HG03025 (cell line): ENCODE results near the gene ADORA1.

Experiments used
- ATAC-seq: cut with Tn5 transposase; IDR thresholded peaks from one replicate; pipeline ENCODE4 v1.9.1; 2021; ENCODE audit warnings: mild to moderate bottlenecking, moderate library complexity; ENCODE audit not compliant: unreplicated experiment, low FRiP score

ADORA1 gene

DNA sequence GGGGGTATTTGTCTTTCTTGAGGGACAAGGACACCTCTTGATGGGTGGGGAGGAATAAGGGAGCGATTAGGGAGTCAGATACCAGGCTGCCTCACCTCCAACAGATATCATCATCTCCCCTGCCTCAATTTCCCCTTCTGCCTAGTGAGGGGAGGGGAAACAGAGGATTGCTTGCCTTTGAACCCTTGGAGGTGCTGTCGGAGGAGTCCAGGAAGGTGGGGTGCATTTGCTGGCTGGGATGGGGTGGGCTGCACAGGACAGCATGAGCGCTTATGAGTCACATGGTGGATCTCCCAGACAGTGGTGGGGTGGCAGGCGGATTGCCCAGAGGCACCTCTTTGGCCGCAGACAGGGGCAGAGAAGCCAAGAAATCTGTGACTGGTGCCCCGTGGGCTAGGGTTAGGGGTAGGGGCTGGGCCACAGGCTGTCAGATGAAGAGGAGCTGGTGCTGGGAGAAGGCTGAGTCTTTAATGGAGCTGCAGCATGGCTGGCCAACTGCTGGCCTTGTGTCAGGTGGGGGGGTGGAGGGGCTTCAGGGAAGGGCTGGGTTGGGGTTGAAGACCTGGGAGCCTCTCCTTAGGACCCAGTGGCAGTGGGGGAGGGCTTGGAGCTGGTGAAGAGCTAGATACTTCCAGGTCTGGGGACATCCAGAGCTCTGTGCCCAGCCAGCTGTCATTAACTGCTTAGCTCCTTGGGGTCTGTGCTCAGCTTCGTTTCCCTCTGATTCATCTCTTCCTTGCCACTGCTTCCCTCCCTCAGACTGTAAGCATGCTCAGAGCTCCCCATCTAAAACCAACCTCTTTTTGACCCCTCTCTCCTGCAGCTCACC is 7.0 kb upstream of the ADORA1 start:
- ATAC-seq, result no peak

DNA sequence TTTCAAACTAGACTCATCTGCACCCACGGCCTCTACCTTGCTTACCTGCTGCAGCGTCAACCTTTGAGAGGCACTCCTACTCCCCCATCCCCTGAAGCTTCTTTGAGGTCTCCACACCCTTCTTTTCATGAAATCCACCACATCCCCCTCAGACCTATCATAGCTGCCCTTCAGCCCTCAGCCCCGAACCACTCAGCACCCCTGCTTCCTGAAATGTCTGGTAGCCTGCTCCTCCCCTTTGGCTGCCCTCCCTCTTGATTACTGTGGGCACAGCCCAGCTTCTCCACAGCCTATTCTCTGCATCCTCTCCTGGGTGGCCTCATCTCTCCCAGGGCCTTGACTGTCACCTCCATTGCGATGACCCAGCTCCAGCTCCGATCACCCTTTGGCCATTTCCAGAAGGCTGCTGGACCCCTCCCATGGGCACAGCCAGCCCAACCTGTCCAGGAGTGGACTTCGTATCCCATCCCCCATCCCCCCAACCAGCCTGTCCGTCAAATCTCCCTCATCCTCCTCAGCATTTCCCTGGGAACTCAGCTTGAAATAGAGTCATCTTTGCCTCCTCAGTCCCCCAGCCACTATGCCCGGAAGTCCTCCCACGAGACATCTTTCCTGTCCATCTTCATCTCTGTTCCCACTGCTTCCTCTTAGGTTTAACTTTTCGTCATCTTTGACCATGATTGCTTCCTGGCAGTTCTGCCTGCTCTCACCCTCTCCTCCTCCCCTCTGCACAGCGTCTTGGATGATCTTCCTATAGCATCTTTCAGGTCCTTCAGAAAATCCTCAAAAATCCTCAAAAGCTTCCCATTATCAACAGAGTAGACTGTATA is 6.1 kb upstream of the ADORA1 start:
- no peak for ATAC-seq

DNA sequence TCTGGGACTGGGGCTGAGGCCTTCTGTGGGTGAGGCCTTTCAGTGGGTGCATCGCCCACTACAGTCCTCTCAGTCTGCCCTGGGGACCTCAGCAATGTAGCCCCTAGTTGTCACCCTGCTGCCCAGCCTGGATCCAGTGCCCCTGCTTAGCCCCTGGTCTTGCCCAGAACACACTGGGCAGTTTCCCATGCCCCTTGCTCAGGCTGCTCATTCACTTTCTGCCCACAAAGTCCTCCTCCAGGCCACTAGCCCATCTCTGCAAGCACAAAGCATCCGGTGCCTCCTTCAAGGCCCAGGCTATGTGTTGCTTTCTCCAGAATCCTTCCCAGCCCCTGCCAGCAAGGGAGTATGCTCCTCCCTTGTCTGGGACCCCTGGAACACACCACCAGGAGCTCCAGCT is 5.4 kb upstream of the ADORA1 start:
- ATAC-seq, result no peak

DNA sequence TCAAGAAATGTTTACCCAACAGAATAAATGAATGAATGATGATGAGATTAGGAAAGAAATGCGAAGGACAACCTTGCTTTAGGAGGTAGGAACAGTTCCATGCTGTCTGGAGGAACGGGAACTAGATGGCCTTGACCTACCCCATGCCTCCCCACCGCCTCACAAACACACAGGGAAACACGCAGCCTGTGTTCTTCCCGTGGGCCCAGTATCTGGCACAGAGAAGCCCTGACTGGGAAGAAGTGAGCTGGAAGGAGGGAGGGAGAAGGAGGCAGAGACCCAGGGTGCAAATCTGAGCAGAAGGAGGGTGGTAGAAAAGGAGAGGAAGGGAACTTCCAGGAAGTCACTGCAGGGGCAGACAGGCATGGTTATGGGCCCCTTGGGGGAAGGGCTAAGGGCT is 3.5 kb upstream of the ADORA1 start:
- no peak for ATAC-seq

DNA sequence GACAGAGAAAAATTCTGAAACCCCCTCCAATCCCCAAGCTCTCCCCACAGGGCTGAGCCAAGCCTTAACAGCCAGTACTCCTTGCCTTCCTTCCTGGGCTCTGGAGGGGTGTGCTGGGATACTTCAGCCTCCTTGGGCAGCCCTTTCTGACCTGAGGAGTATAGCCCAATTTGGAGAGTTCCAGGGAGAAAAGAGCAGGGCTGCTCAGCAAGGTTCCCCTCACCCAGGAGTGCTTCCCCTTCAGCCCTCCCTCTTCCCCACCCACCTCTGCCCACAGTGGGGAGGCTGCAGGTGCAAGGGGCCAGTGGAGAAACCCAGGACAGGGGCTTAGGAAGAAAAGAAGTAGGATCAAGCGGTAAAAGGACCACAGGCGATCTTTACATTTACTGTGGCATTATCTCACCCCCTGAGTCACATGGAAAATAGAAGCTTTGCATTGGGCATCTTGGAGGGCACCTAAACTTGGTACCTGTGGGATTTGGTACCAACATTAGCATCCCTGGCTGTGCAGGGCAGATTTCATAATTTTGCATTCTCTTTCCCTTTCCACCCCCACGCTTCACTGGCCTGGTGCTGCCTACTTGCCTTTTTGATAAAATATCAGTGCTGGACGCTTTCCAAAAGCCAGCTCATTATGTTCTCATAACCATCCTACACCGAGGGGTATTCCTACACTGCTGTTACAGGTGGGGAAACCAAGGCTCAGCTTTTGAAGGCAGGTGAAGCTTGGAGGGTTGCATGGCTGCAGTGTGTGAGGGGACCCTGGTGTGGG is 2.8 kb upstream of the ADORA1 start:
- no peak for ATAC-seq

DNA sequence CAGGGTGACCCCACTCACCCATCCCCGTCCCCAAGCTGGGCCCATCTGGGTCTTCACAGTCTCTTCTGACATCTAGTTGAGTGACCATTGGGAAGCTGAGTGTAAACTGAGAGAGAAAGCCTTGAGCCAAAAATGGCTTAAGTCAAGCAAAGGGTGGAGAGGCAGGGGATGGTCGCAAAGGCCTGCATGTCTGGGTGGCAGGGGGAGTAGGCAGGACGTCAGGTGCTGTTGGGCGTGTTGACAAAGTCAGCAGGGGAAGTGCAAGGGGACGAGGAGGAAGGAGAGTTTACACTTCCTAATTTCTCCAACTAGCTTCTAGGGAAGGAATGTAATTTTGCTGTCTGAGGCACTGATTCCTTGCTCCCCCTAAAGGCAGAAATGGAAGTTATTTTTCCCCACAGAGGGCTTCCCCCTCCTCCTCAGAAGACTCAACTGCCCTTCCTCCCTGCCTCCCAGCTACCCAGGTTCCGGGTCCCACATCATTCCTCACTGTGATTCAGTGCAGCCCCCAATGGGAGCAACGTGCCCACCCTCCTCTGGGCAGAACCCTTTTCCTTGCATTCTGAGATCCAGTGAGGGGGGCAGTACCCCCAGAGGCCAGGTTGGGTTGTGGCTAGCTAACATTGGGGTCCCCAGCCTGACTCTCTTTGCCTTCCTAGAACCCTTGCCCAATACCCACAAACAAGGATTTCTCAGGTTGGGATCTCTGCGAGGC is 1.2 kb upstream of the ADORA1 start:
- no peak for ATAC-seq

DNA sequence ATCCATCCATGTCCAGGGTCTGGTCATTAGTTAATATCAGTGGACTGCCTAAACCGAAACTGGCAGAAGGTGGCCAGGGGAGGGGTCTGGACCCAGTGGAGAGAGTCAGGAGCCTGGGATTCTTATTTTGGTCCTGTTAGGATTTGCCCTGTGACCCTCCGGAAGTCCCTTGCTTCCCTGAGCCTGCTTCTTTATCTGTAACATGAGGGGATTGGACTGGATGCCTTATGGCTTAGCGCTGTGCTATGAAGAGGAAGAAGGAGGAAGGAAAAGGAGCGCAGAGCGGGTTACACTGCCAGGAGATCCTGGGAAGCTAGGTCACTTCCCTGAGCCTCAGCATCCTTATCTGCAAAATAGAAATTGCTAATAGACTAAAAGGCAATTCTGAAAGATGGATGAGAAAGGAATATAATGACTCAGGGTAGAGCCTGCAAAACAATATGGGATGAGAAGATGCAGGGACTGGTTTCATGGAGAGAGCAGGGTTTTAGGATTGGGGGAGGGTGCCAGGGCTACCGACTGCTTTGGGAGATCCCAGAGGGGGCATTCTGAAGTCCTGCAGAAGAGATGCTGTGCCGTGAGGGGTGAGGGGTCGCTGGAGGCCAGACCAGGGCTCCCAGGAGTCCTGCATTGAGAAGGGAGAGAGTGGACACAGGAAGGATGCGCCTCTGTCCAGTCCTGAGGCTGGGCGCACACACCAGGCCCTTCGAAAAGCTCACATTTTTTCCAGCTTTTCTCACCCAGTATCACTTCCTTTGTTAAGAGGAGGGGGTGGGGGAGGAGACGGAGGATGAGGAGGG is 460 bp upstream of the ADORA1 start:
- no peak for ATAC-seq

DNA sequence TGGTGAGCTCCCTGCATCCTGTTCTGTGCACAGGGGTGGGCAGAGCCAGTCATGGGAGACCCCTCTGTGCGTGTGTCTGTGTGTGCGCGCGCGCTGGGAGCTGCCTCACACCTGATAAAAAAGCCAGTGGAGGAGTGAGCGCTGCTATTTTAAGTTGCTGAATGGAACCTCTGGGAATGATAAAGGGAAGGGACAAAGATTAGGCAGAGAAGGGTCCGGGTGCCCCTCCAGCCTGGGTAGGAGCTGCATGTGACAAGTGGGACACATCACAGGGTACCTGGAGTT is 847 bp downstream of the ADORA1 start:
- ATAC-seq, result no peak

DNA sequence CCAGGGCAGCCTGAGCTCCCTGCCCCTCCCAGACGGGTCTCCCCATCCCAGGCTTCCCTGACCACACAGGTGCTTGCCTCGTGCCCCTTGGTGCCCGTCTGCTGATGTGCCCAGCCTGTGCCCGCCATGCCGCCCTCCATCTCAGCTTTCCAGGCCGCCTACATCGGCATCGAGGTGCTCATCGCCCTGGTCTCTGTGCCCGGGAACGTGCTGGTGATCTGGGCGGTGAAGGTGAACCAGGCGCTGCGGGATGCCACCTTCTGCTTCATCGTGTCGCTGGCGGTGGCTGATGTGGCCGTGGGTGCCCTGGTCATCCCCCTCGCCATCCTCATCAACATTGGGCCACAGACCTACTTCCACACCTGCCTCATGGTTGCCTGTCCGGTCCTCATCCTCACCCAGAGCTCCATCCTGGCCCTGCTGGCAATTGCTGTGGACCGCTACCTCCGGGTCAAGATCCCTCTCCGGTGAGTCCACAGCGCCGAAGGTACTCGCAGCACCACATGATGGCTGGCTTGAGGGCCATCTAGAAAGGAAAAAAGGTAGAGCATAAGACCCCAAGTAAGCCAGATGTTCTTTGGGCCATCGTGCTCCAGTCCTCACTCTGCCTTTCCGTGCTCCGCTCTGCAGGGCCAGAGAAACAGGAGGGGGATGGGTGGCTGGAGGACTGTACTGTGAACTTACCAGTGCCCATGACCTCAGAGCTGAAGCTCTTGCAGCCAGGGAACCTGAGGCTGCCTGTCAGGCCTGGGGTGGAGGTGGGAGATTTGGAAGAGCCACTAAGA is 1.4 kb downstream of the ADORA1 start:
- ATAC-seq, result no peak

DNA sequence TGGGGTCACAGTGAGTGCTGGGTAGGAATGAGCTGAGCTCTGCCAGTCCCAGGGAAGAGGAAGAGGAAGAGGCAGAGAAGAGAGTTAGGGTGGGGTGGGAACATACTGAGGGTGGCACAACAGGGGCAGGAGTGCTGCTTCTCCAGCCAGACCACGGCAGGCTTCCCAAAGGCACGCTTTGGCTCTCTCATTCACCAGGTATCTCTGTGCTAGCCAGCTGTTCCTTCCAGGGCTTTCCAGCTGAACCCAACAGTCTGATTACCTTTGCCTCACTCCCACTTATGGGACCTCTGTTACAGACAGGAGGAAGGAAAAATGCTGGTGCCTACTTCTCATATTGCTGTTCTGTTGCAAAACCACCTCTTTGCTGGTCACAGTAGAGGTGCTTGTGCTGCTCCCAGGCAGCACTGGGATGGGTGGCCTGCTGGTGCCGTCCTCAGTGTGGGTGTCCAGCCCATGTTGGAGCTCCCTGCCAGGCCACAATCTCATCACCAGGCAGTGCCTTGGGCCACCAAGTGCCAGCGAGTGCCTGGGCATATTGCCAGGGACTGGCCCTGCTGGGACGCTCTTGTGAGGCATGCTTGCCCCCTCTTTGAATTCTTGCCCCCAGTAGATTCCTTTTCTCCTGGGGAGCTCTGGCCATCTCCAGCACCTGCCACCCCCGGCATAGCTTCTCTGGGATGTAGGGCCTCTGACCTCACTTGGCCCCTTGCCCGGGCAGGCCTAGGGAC is 2.1 kb downstream of the ADORA1 start:
- no peak for ATAC-seq

DNA sequence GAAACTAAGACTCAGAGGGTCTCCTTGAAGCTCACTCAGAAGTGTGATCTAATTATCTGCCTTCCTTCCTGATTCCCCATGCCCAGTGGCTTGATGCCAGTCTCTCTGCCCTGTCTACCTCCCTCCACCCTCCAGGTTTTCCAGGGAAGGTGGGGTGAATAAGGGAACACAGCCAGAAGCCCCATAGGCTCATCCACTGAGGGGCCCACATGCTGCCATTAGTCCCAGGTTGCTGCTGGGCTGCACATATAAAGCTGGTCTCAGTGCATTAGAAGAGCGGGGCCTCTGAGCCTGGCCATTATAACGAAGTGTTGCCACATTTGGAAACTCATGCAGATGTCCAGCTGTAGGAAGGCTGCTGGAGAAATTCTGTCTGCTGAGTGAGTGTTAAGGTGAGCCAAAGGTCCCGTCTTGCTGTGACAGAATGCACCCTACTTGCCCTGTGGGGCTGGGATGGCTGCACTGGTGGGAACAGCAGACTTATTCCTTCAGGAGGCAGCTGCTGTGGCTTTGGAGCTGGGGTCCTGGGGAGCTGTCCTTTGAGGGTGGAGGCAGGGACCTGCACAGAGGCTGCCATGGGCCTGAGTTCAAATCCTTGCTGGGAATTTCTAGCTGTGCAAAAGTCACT is 2.9 kb downstream of the ADORA1 start:
- no peak for ATAC-seq

DNA sequence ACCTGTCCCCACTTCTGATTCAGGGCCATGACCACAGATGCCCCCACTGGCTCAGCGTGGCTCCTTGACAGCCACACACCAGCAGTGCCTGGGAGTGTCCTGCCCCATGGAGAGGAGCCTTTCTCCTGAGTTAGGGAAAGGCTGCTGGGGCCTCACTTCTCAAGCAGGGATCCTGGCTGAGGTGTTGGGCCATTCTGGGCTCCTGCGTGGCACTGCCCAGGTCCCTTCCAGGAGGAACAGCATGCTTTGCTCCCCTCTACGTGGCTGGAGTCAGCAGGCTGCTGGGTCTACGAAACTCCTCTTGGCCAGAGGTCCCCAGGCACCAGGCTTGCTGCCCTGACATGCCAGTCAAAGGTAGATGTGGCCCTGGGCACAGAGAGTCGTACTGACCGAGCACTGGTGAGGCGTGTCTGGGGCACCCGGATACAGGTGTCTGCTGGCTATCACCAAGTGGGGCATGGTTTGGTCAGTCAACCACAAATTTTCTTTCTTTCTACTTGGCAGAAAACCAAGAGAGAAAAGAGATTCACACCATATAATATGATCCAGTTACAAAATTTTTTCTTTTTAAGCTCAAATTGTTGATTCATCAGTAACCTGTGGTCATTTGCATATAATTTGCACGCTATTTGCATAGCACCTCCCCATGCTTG is 4.1 kb downstream of the ADORA1 start:
- ATAC-seq, result no peak

DNA sequence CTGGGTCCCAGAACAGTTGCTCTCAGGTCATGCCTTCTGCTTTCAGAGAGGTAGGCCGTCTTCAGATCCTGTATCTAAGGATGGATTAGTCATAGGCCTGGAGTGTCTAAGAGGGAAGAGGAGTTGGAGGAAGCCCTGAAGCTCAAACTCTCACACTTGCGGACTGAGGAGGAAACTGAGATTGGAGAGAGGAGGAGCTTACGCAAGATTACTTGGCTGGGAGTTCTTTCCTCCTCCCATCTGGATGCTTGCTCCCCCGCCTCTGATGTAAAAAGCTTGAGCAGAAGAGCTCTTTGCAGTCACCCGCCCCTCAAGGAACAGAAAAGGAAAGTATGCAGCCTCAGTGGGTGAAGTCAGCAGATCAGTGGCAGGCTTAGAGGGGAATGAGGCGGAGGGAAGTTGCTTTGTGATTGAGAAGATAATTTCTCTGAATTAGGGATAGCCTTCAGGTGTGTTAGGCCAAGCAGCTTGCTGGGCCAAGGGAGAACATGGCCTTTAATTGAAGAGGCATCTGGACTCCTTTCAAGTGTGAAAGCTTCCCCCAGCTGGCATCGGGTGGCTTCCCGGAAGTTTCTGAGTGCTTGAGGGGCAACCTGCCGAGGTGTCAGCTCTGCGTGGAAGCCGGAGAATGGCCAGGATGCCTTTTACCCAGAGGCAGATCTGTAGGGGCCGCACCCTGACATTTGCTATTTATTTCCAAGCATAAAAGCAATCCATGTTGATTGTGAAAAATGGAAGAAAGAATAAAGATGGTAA is 6.6 kb downstream of the ADORA1 start:
- ATAC-seq, result no peak

DNA sequence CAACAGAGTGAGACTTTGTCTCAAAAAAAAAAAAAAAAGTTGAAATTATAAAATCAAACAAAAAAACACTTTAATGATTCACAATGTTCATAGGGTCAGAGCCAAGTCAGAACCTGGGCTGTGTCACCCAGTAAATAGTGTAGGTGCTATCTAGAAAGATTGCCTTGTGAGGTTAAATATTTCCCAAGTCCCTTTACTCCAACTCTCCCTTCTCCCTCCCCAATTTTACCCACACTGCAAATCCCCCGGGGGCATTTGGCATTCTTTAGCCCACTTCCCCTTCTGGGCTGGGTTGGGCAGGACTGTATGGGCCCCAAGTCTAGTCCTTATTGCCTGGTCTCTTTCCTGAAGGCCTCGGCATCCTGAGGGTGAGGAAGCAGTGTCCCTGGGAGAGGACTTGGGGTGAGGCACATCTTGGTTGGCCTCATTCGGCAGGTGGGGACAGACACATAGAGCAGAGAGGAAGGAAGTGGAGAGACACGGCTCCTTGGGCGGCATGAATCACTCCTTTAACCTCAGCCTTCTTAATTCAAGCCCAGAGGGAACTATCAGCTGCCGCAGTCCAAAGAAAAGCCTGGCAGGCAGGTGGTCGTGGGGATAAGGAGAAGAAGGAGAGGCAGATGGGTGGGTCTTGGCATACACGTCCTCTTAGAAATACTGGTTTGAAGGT is 8.2 kb downstream of the ADORA1 start:
- no peak for ATAC-seq

DNA sequence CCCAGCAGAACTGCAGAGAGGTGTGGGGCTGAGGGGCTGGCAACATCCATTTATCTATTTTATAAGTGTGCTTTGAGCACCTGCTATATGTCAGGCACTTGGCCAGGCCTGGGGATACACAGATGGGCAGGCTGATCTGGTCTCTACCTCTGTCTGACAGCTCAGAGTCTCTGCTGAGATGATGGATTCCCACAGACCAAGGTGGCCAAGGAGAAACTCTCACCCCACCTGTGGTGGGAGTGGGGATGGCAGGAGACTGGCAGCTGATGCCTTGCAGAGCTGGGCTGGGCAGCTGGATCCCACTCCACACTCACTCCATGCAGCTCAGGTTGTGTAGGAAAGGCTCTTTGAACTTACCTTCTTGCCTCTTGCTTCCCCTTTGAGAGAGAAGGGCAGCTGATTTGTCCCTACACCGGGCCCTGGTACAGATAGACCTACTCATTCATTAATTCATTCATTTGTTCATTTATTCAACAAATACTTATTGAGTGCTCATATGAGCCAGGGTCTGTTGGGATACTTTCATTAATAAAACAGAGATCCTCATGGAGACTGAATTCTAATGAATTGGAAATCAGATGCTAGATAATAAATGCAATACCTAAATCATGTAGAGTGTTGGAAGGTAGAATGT is 9.0 kb downstream of the ADORA1 start:
- ATAC-seq, result no peak

DNA sequence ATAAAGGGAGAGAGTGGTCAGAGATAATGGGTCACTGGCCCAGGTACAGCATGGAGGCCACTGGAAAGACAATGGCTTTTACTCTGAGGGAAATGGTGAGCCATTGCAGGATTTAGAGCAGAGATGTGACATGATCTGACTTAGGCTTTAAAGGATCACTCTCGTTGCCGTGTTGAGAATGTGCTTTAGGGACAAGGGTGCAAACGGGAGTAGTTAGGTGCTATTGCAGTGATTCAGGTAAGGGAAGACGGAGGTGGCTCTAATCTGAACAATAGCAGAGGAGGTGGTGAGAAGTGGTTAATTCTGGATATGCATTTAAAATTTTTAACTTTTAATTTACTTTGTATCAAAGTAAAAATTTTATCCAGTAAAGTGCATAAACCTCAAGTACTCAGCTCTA is 9.8 kb downstream of the ADORA1 start:
- no peak for ATAC-seq
